Loucy (cell line): ENCODE data around the gene HSPA14.

Experiments used
- H2AFZ ChIP-seq: fragments of 200-600 bp; sonication (generic); 2 replicates; pipeline ENCODE4 v1.6.0; 2016; ENCODE audit warnings: antibody characterized with exemption, mild to moderate bottlenecking, low read length, moderate library complexity
- H3F3A ChIP-seq: fragments of 200-600 bp; 2 replicates; pipeline ENCODE4 v1.6.0; 2016; ENCODE audit warnings: antibody characterized with exemption, low read depth, mild to moderate bottlenecking
- H3K27me3 ChIP-seq: fragments of 200-600 bp; sonication (generic); 2 replicates; pipeline ENCODE4 v1.6.1; 2014; ENCODE audit warnings: low read length, mild to moderate bottlenecking; ENCODE audit not compliant: insufficient read depth, poor library complexity, severe bottlenecking
- H3K36me3 ChIP-seq: fragments of 200-600 bp; sonication (generic); 2 replicates; pipeline ENCODE4 v1.6.1; 2016; ENCODE audit warnings: low read length; ENCODE audit not compliant: insufficient read depth
- H3K4me1 ChIP-seq: fragments of 200-600 bp; sonication (generic); 2 replicates; pipeline ENCODE4 v1.5.1; 2014; ENCODE audit warnings: low read length, mild to moderate bottlenecking; ENCODE audit not compliant: insufficient read depth, poor library complexity, severe bottlenecking
- H3K4me2 ChIP-seq: fragments of 200-600 bp; sonication (generic); 2 replicates; pipeline ENCODE4 v1.6.0; 2014; ENCODE audit warnings: antibody characterized with exemption, low read length, low read depth, mild to moderate bottlenecking; ENCODE audit not compliant: poor library complexity, severe bottlenecking
- H3K4me3 ChIP-seq: fragments of 200-600 bp; sonication (generic); 2 replicates; pipeline ENCODE4 v1.5.1; 2014; ENCODE audit warnings: low read length, mild to moderate bottlenecking, mixed read lengths; ENCODE audit not compliant: poor library complexity, severe bottlenecking
- H3K79me2 ChIP-seq: fragments of 200-600 bp; sonication (generic); 2 replicates; pipeline ENCODE4 v1.6.1; 2014; ENCODE audit warnings: low read length; ENCODE audit not compliant: insufficient read depth
- H3K9ac ChIP-seq: fragments of 200-600 bp; sonication (generic); 2 replicates; pipeline ENCODE4 v1.6.0; 2014; ENCODE audit warnings: mild to moderate bottlenecking, low read depth, low read length, moderate library complexity; ENCODE audit not compliant: poor library complexity, severe bottlenecking
- H3K9me2 ChIP-seq: fragments of 200-600 bp; sonication (generic); replicated peaks from 2 replicates; pipeline ENCODE4 v1.6.1; 2016; ENCODE audit warnings: low read depth, low read length, mixed read lengths
- H3K9me3 ChIP-seq: fragments of 200-600 bp; sonication (generic); 2 replicates; pipeline ENCODE4 v1.6.1; 2014; ENCODE audit warnings: mild to moderate bottlenecking, antibody characterized with exemption, low read length, low read depth; ENCODE audit not compliant: insufficient read depth
- H4K20me1 ChIP-seq: fragments of 200-600 bp; sonication (generic); 2 replicates; pipeline ENCODE4 v1.6.0; 2014; ENCODE audit warnings: antibody characterized with exemption, low read length, mild to moderate bottlenecking; ENCODE audit not compliant: insufficient read depth, poor library complexity, severe bottlenecking
- EZH2phosphoT487 ChIP-seq: fragments of 200-600 bp; IDR thresholded peaks from 2 replicates; pipeline ENCODE4 v1.6.1; 2018; ENCODE audit warnings: antibody characterized with exemption, mild to moderate bottlenecking, moderate library complexity, borderline replicate concordance
- TF ChIP-seq, protein P1 (sequence below): fragments of 200-600 bp; sonication (generic); conservative IDR thresholded peaks from 2 replicates; pipeline ENCODE4 v1.5.1; 2014; ENCODE audit warnings: mild to moderate bottlenecking, antibody characterized with exemption, low read length

The HSPA14 gene

DNA sequence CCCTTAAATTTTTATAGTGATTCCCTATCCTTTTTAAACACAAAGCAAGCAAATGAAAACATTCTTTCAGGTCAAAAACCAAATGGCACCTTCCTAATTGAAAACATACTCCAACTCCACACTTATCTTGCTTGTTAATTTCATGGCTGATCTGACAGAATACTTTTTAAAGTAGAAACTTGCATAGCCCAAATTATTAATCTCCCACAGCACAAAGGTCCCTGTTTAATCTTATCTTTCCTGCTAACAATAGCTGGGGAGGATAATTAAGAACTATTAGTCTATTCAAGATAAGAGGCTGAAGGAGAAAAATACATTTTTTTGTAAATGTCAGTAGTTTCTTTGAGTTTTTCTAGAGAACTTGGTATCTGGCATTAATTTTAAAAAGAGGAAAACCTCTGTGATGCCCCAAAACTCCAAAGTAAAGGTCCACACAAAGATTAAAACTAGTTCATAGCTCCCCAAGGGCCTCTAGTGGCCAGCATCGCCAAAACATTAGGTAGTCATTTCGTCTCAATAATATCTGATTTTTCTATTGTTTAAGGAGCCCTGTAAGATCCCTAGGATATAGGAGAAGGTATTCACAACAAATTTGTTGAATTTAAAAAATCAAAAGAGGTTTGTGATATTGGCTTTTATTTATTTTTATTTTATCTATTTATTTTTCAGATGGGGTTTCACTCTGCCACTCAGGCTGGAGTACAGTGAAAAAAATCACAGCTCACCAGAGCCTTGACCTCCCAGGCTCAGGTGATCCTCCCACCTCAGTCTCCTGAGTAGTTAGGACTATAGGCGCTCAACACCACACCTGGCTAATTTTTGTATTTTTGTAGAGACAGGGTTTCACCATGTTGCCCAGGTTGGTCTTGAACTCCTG lies 15.0 kb upstream of the HSPA14 start:
- no peaks in the 10 kb centered on the region for H3K9me3 ChIP-seq
- H3K4me1 ChIP-seq, result no peaks in the 10 kb centered on the region
- H2AFZ ChIP-seq, result no peak overlapping the region
- H3K9ac ChIP-seq, result no peak overlapping the region
- no peaks in the 10 kb centered on the region for H3K27me3 ChIP-seq
- no peaks in the 10 kb centered on the region for H3F3A ChIP-seq
- no peaks in the 10 kb centered on the region for H3K9me2 ChIP-seq
- no peaks in the 10 kb centered on the region for H3K79me2 ChIP-seq
- no peak overlapping the region for H3K4me3 ChIP-seq
- no peak for TF ChIP-seq EZH2phosphoT487
- TF ChIP-seq, protein P1, sequence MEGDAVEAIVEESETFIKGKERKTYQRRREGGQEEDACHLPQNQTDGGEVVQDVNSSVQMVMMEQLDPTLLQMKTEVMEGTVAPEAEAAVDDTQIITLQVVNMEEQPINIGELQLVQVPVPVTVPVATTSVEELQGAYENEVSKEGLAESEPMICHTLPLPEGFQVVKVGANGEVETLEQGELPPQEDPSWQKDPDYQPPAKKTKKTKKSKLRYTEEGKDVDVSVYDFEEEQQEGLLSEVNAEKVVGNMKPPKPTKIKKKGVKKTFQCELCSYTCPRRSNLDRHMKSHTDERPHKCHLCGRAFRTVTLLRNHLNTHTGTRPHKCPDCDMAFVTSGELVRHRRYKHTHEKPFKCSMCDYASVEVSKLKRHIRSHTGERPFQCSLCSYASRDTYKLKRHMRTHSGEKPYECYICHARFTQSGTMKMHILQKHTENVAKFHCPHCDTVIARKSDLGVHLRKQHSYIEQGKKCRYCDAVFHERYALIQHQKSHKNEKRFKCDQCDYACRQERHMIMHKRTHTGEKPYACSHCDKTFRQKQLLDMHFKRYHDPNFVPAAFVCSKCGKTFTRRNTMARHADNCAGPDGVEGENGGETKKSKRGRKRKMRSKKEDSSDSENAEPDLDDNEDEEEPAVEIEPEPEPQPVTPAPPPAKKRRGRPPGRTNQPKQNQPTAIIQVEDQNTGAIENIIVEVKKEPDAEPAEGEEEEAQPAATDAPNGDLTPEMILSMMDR, result peak; percentile 83
- H4K20me1 ChIP-seq, result no peaks in the 10 kb centered on the region
- no peak overlapping the region for H3K4me2 ChIP-seq
- no peaks in the 10 kb centered on the region for H3K36me3 ChIP-seq

DNA sequence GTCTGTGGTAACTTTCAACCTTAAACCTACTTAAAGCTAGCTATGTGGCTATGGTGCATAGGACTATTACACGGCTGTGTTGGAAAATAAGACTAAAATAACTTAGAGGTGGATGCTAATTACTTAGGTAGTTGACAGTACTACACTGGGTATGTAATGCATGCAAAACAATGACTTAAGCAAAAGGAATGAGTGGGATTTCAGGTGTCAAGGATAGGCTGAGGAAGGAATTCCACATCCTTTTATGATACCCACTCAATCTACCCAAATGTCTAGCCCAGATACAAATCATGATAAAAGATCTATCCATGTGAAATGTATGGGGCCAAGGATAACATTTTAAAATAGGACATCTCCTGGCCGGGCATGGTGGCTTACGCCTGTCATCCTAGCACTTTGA lies 14.1 kb upstream of the HSPA14 start:
- Histone ChIP-seq H3K36me3 (no peaks in the 10 kb centered on the region), H3K9ac (no peak overlapping the region), H3K4me2 (no peak overlapping the region), H3K79me2 (no peaks in the 10 kb centered on the region), H3K4me3 (no peak overlapping the region), H2AFZ (no peak overlapping the region), H3K9me3 (no peaks in the 10 kb centered on the region), H3K27me3 (no peaks in the 10 kb centered on the region), H3F3A (no peaks in the 10 kb centered on the region), H4K20me1 (no peaks in the 10 kb centered on the region), H3K9me2 (no peaks in the 10 kb centered on the region), H3K4me1 (no peaks in the 10 kb centered on the region)
- TF ChIP-seq EZH2phosphoT487, result no peak
- TF ChIP-seq, protein P1, result no peak

DNA sequence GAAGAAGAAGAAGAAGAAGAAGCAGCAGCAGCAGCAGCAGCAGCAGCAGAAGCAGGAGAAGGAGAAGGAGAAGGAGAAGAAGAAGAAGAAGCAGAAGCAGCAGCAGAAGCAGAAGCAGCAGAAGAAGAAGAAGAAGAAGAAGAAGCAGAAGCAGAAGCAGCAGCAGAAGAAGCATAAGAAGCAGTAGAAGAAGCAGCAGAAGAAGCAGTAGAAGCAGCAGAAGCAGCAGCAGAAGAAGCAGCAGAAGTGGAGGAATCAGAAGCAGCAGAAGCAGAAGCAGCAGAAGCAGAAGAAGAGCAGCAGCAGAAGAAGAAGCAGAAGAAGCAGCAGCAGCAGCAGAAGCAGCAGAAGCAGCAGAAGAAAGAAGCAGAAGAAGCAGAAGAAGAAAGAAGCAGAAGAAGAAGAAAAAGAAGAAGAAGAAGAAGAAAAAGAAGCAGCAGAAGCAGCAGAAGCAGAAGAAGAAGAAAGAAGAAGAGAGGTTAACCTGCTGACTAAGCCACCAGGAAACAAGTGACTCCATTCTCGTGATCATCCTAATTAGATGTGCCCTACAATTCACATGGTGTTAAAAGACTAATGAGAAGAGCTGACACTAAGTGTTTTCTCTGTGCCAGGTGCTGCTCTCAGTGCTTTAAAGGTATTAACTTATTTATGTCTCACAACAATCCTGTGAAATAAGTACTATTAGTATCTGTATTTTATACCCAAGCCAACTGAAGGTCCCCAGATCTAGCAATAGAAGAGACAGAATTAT lies 11.9 kb upstream of the HSPA14 start:
- H3K9ac ChIP-seq, result no peak overlapping the region
- H3K9me3 ChIP-seq, result no peaks in the 10 kb centered on the region
- no peaks in the 10 kb centered on the region for H3K79me2 ChIP-seq
- no peak overlapping the region for H3K4me3 ChIP-seq
- no peak for TF ChIP-seq EZH2phosphoT487
- no peaks in the 10 kb centered on the region for H3F3A ChIP-seq
- no peaks in the 10 kb centered on the region for H4K20me1 ChIP-seq
- no peaks in the 10 kb centered on the region for H3K9me2 ChIP-seq
- H3K4me2 ChIP-seq, result no peak overlapping the region
- peak overlapping the region; percentile 3; the same call in 1 of the 2 replicates for H2AFZ ChIP-seq
- no peaks in the 10 kb centered on the region for H3K27me3 ChIP-seq
- H3K36me3 ChIP-seq, result no peaks in the 10 kb centered on the region
- H3K4me1 ChIP-seq, result no peaks in the 10 kb centered on the region
